Measurements from ENCODE around the gene EPB41L5. TPM values are rescaled to one million over a fixed set of nuclear protein-coding genes. Genes with fewer than 3 reads are reported as not detected.
"Not testable (repeated sequence)": the region's sequence is repeated elsewhere in the genome, so short reads cannot be mapped to it uniquely, and the experiment has no call there.

EPB41L5 gene
- total RNA-seq, 2 donors from 2014 or later, result 9.3 to 13.1 TPM

GRCh38 chr2:120026890-120027289 lies 14.0 kb downstream of the EPB41L5 start:
- intact Hi-C loops (cut with DNase I), result no loop called here
- no peak for ATAC-seq
- DNase-seq, result no peak

GRCh38 chr2:120028795-120029194 lies 15.9 kb downstream of the EPB41L5 start:
- DNase-seq (no peak), ATAC-seq (no peak)
- intact Hi-C loops (cut with DNase I), result no loop called here

DNA sequence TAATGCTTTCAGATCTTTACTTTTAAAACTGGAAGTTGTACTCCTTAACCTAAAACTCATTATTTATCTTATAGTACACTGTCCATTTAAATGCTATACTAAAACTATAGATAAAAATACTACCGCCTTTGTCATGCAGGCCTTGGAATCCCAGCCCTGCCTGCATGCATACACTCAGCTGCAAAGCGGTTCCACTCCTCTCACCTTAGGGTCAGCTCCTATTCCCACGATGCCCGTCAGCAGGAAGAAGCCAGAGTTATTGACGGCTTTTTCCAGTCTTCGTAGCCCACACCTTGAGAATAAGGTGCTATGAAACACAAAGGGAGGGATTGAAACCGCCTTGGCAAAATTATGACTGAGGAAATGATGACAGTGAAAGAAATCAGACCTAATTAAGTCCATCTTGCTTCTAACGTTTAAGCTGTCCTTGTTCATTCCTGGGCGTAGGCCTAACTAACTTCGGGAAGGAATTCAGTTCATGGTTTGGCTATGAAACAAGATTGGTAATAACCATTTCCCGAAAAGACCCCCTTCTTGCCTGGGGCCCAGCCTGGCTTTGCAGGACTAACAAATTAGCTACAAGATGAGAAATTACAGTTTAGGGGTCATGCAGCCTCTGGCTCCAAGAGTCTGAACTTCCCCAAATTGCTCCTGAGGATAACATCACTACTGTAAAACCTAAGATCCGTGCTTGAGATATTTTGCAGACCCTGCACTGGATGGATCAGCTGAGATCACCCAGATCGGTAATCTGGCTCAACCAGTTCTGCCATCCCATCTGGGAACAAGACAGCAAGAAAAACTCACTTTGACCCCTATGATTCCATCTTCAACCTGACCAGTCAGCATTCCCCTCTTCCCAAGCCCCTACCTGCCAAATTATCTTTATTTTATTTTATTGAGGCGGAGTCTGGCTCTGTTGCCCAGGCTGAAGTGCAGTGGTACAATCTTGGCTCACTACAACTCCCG lies 17.1 kb downstream of the EPB41L5 start:
- no peak for DNase-seq
- no peak for ATAC-seq
- intact Hi-C loops (cut with DNase I), result no loop called here

GRCh38 chr2:120032297-120032696 lies 19.4 kb downstream of the EPB41L5 start:
- no peak for ATAC-seq
- no peak for DNase-seq
- intact Hi-C loops (cut with DNase I), result no loop called here

DNA sequence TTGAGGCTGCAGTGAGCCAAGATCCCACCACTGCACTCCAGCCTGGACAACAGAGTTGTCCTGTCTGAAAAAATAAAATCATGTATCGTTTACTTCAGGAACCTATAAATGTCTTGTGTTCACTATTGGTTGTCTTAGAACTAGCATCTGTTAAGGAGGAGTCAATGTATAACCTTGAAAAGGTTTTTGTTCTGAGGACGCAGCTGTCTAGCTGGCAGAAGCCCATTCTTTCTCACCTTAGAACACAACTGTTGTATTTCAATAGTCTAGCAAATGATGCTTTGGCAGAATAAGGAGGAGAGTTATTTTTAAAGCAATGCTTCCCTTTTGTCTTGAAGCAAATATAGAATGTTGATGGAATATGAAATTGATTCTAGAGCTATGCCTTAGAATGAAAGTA lies 21.1 kb downstream of the EPB41L5 start:
- ATAC-seq, result no peak
- intact Hi-C loops (cut with DNase I), result no loop called here

DNA sequence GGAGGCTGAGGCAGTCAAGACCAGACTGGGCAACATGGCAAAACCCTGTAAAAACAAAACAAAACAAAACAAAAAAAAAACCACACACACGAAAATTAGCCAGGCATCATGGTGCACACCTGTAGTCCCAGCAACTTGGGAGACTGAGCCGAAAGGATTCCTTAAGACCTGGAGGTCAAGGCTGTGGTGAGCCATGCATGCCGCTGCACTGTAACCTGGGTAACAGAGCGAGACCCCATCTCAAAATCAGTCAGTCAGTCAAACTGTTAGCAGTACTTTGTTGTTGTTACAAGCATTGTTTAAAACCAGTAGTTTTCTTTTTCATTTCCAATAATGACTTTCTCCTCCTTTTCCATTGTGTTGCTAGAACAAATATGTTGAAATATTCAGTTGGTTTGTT lies 21.7 kb downstream of the EPB41L5 start:
- ATAC-seq (no peak), DNase-seq (no peak)
- intact Hi-C loops (cut with DNase I), result no loop called here

More for the DNA sequence above, 21.1 kb downstream of the EPB41L5 start:
- DNase-seq, result no peak

- no peak for ATAC-seq
Observed at GRCh38 chr2:120036145-120036544, 23.3 kb downstream of the EPB41L5 start.

GRCh38 chr2:120037995-120038541 lies 25.2 kb downstream of the EPB41L5 start:
- no peak for ATAC-seq
- no peak for DNase-seq
- intact Hi-C loops (cut with DNase I), result no loop called here

More at GRCh38 chr2:120036145-120036544, 23.3 kb downstream of the EPB41L5 start:
- intact Hi-C loops (cut with DNase I), result no loop called here
- DNase-seq, result no peak

GRCh38 chr2:120042359-120042758 lies 29.5 kb downstream of the EPB41L5 start:
- no peak for DNase-seq
- ATAC-seq, result no peak
- intact Hi-C loops (cut with DNase I), result no loop called here

DNA sequence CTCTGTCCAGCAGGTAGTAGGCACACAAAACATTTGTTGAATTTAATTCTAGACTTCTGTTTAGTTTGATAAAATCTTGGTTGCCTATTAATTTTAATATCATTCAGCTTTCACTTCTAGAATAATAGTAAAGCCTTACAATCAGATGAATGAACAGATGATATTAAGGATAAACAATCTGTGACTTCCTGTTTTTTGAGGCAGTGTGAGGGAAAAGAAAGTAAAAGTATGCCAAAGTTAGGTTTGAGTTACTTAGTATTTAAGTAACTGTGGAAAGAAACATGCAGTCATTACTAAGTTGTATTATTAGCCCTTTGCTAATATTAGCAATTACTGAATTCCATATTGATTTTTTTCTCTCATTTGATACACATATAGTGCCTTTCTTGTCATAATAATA lies 31.5 kb downstream of the EPB41L5 start:
- intact Hi-C loops (cut with DNase I), result no loop called here
- ATAC-seq, result no peak

GRCh38 chr2:120045775-120046174 lies 32.9 kb downstream of the EPB41L5 start:
- intact Hi-C loops (cut with DNase I); ATAC-seq: not testable (repeated sequence)

More for the DNA sequence above, 31.5 kb downstream of the EPB41L5 start:
- no peak for DNase-seq

GRCh38 chr2:120046252-120046651 lies 33.4 kb downstream of the EPB41L5 start:
- DNase-seq; intact Hi-C loops (cut with DNase I); ATAC-seq: not testable (repeated sequence)

More at GRCh38 chr2:120045775-120046174, 32.9 kb downstream of the EPB41L5 start:
- DNase-seq, result not testable (repeated sequence)

DNA sequence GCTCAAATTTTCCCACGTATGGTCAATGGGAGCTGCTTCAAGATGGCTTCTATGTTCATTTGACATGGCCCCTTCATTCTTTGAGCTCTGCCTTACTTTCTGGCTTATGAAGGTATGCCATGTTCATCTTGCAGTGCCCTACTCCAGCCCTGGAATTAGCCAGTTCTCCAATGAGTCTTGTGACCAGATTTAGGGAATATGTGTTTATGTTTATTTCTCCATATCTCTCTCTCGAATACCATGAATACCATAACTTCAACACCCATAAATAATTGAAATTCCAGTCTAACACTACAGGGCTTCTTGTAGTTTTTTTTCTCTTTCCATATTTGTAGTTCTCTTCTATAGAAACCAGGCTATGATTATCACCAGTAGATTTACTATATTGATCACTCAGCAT lies 39.7 kb downstream of the EPB41L5 start:
- intact Hi-C loops (cut with DNase I), result no loop called here
- ATAC-seq (no peak), DNase-seq (no peak)

DNA sequence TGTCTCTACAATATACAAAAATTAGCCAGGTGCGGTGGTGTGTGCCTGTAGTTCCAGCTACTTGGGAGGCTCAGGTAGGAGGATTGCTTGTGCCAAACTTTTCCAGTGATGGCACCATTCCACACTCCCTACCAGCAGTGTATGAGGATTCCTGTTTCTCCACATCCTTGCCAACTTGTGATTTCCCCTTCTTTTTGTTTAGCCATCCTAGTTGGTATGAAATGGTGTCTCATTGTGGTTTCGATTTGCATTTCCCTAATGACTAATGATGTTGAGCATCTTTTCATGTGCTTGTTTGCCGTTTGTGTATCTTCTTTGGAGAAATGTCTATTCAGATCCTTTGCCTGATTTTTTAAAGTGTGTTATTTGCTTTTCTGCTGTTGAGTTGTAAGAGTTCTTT lies 41.0 kb downstream of the EPB41L5 start:
- no peak for ATAC-seq
- intact Hi-C loops (cut with DNase I), result no loop called here
- no peak for DNase-seq

DNA sequence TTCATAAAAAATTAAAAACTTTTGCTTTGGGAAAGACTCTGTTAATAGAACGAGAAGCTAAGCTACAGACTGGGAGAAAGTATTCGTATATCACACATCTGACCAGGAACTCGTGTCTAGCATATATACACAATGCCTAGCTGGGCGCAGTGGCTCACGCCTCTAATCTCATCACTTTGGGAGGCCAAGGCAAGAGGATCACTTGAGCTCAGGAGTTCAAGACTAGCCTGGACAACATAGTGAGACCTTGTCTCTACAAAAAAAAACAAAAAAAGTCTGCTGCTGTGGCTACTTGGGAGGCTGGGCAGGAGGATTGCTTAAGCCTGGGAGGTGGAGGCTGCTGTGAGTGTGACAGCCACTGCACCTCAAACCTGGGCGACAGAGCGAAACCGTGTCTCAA lies 46.6 kb downstream of the EPB41L5 start:
- DNase-seq (no peak), ATAC-seq (no peak)
- intact Hi-C loops (cut with DNase I), result no loop called here

- ATAC-seq (no peak), DNase-seq (no peak)
- intact Hi-C loops (cut with DNase I), result no loop called here
Observed at GRCh38 chr2:120060088-120060623, 47.3 kb downstream of the EPB41L5 start.

GRCh38 chr2:120064664-120065063 lies 51.8 kb downstream of the EPB41L5 start:
- intact Hi-C loops (cut with DNase I), result no loop called here
- DNase-seq (no peak), ATAC-seq (no peak)

- peak; percentile 70 to 83 for ATAC-seq
- intact Hi-C loops (cut with DNase I), result no loop called here
- no peak for DNase-seq
Observed at GRCh38 chr2:120066800-120067547, 54.1 kb downstream of the EPB41L5 start.

DNA sequence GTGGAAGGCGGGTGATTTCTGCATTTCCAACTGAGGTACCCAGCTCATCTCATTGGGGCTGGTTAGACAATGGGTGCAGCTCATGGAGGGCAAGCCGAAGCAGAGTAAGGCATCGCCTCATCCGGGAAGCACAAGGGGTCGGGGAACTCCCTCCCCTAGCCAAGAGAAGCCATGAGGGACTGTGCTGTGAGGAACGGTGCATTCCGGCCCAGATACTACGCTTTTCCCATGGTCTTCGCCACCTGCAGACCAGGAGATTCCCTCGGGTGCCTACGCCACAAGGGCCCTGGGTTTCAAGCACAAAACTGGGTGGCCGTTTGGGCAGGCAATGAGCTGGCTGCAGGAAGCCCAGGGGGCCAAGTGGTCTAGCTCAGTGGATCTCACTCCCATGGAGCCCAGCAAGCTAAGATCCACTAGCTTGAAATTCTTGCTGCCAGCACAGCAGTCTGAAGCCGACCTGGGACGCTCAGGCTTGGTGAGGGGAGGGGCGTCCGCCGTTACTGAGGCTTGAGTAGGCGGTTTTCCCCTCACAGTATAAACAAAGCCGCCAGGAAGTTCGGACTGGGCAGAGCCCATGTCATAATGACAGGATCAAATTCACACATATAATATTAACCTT lies 55.3 kb downstream of the EPB41L5 start:
- intact Hi-C loops (cut with DNase I); ATAC-seq; DNase-seq: not testable (repeated sequence)

Measured in left cardiac atrium (tissue), 4 donors.